MG63 (cell line): ENCODE data around the gene VWA5B1. TPM values are rescaled to one million over a fixed set of nuclear protein-coding genes. Genes with fewer than 3 reads are reported as not detected.

Source experiments
- DNase-seq: peaks from one replicate; pipeline ENCODE4 v3.0.0-alpha.2; 2020
- H3K27me3 ChIP-seq: fragments of 250-450 bp; sonication (Bioruptor Pico); 2 replicates; pipeline ENCODE4 v1.5.1; 2020; ENCODE audit warnings: mild to moderate bottlenecking, moderate library complexity
- H3K36me3 ChIP-seq: fragments of 250-450 bp; sonication (Bioruptor Pico); 2 replicates; pipeline ENCODE4 v1.5.1; 2020; ENCODE audit warnings: mild to moderate bottlenecking, moderate library complexity
- H3K4me3 ChIP-seq: fragments of 250-450 bp; sonication (Bioruptor Pico); 2 replicates; pipeline ENCODE4 v1.5.1; 2020; ENCODE audit warnings: mild to moderate bottlenecking, moderate library complexity
- H3K9me3 ChIP-seq: fragments of 250-450 bp; sonication (Bioruptor Pico); 2 replicates; pipeline ENCODE4 v1.5.1; 2020; ENCODE audit warnings: mild to moderate bottlenecking, moderate library complexity
- total RNA-seq: library from RNA; depleted of rRNA; stranded (reverse); fragments of >200 nt; shearing (Covaris generic); gene quantifications from 2 replicates; pipeline ENCODE4 v1.2.3, GENCODE V29; 2014; ENCODE audit warnings: low replicate concordance

VWA5B1 gene
- total RNA-seq, 1 experiment from 2014 or later, result not detected

DNA sequence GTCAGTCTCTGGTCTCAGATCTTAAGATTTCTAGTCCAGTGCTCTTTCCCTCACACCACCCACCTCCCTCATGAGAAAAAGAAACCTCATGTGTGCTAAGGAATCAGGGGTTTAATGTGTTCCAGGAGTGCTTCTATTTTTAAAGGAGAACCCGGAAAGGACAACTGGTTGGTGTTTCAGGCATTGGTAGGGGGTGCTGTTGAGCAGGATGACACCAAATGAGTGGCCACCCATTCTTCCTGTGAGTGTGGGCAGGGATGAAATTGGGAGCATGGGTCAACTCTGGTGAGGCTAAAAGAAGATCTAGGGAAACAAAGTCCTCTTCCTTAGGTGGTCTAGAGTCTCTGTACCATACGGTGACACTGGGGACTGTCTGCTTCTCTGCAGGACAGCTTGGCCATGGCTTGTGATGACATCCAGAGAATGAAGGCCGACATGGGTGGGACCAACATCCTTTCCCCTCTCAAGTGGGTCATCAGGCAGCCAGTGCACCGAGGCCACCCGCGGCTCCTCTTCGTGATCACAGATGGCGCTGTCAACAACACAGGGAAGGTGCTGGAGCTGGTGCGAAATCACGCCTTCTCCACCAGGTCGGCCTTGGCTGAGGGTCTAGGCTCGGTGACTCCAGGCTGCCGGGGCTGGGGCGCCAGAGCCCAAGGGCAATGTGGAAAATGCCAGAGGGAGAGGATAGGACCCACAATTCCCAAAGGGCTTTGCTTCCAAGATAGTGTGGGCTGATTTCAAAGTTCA, 39.3 kb downstream of the VWA5B1 start:
- H3K36me3 ChIP-seq, result no peaks in the 10 kb centered on the region
- no peaks in the 10 kb centered on the region for H3K9me3 ChIP-seq
- DNase-seq, result no peak
- H3K27me3 ChIP-seq, result no peaks in the 10 kb centered on the region
- no peak overlapping the region for H3K4me3 ChIP-seq

GRCh38 chr1:20334103-20334502, 43.4 kb downstream of the VWA5B1 start:
- Histone ChIP-seq H3K27me3 (no peaks in the 10 kb centered on the region), H3K9me3 (no peaks in the 10 kb centered on the region), H3K4me3 (no peak overlapping the region), H3K36me3 (no peaks in the 10 kb centered on the region)
- DNase-seq, result no peak

DNA sequence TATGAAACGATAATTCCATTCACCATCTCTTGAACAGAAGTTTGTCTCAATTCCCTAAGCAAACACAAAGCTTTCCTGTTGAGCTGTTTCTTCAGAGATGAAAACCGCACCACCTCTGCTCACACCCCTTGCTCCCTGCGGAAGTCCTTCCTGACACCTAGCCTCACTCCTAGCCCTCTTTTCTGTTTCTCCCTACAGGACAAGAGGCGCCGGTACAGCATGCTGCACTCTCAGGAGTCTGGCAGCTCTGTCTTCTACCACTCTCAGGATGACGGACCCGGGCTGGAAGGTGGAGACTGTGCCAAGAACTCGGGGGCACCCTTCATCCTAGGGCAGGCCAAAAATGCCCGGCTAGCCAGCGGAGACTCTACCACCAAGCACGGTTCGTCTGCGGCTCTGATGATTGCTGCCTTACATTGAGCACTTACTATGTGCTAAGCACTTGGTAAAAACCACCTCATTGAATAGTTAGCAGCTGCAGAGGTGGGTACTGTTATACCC, 45.5 kb downstream of the VWA5B1 start:
- Histone ChIP-seq H3K36me3 (no peaks in the 10 kb centered on the region), H3K9me3 (no peaks in the 10 kb centered on the region), H3K27me3 (no peaks in the 10 kb centered on the region), H3K4me3 (no peak overlapping the region)
- DNase-seq, result no peak

DNA sequence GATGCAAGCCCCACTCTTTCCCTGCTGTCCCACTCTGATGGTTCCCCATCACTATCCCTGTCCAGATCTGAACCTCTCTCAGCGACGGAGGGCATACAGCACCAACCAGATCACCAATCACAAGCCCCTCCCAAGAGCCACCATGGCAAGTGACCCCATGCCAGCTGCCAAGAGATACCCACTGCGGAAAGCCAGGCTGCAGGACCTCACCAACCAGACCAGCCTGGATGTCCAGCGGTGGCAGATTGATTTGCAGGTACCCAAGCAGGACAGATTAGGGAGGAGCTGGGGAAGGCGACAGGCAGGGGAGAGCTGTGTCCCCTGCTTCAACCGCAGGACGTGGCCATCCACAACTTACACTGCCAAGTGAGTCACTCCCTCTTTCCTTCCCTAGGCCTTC, 46.9 kb downstream of the VWA5B1 start:
- no peak for DNase-seq
- Histone ChIP-seq H3K9me3 (no peaks in the 10 kb centered on the region), H3K4me3 (no peak overlapping the region), H3K36me3 (no peaks in the 10 kb centered on the region), H3K27me3 (no peaks in the 10 kb centered on the region)

DNA sequence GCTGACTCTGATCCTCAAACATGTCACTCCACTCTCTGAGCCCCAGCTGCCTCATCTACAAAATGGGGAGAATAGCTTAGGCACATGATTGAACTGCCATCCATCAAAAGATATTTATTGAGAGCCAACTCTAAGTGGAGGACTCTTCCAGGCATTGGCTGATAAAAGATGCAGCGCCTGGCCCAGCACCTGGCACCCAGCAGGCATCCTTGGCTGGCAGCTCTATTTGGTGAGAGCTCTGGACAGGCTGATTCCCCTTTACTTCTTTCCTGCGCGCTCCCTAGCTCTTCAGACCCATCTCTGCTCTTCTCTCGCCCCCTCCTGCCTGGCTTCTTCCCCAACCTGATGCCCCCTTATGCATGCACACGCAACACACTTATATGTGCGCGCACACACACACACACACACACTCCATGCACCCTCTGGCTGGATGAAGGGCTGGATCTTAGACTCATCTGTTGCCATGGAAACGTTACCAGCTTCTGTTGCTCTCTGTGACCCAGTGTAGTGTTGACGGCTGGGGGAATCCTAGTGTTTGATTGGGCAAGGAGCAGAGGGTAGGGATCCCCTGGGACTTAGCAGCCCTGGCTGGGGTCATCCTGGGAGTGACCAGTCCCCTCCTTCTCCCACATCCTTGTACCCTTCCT, 49.3 kb downstream of the VWA5B1 start:
- Histone ChIP-seq H3K36me3 (no peaks in the 10 kb centered on the region), H3K9me3 (no peaks in the 10 kb centered on the region), H3K4me3 (no peak overlapping the region), H3K27me3 (no peaks in the 10 kb centered on the region)
- DNase-seq, result no peak

- Histone ChIP-seq H3K27me3 (no peaks in the 10 kb centered on the region), H3K9me3 (peaks cover 5% of the 10 kb centered on the region), H3K36me3 (no peaks in the 10 kb centered on the region), H3K4me3 (no peak overlapping the region)
- DNase-seq, result no peak
Measured at GRCh38 chr1:20342294-20343148, 51.8 kb downstream of the VWA5B1 start.

DNA sequence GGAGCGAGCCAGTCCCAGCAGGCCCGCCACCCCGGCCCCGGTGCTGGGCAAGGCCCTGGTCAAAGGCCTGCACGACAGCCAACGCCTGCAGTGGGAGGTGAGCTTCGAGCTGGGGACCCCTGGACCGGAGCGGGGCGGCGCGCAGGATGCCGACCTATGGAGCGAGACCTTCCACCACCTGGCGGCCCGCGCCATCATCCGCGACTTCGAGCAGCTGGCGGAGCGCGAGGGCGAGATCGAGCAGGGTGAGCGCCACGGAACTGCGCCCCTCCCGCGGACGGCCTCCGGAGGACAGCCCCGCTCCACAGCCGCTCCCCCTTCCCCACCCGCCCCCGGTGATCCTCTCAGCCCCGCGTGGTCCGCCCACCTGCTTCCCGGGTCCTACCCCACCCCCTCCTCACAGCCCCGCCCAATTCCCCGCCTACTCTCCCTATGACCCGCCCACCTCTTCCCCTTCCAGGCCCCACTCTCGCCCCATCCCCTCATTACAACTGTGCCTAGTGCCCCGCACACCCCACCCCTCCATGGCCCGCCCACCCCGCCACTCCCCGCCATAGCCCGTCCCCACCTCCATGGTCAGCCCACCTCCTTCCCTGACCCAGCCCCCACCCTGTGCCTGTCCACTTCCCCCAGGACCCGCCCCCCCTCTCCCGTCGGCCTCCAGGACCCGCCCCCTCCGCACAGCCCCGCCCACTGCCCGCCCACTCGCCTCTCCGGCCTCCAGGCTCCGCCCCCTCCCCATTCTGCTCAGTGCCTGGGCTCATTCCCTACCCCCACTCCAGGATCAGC, 52.7 kb downstream of the VWA5B1 start:
- Histone ChIP-seq H3K9me3 (peaks cover 5% of the 10 kb centered on the region), H3K4me3 (no peak overlapping the region), H3K27me3 (no peaks in the 10 kb centered on the region), H3K36me3 (no peaks in the 10 kb centered on the region)
- DNase-seq, result no peak

- Histone ChIP-seq H3K27me3 (no peaks in the 10 kb centered on the region), H3K4me3 (no peak overlapping the region), H3K36me3 (no peaks in the 10 kb centered on the region), H3K9me3 (peaks cover 5% of the 10 kb centered on the region)
- no peak for DNase-seq
Measured at GRCh38 chr1:20343938-20344302, 53.2 kb downstream of the VWA5B1 start.

- H3K27me3 ChIP-seq, result no peaks in the 10 kb centered on the region
- H3K4me3 ChIP-seq, result no peak overlapping the region
- H3K36me3 ChIP-seq, result no peaks in the 10 kb centered on the region
- H3K9me3 ChIP-seq, result peaks cover 5% of the 10 kb centered on the region
- no peak for DNase-seq
Measured at GRCh38 chr1:20344738-20345137, 54.1 kb downstream of the VWA5B1 start.

GRCh38 chr1:20345419-20345818, 54.7 kb downstream of the VWA5B1 start:
- no peak for DNase-seq
- H3K4me3 ChIP-seq, result no peak overlapping the region

GRCh38 chr1:20346433-20346832, 55.8 kb downstream of the VWA5B1 start:
- Histone ChIP-seq H3K36me3 (no peaks in the 10 kb centered on the region), H3K9me3 (peaks cover 5% of the 10 kb centered on the region), H3K27me3 (no peaks in the 10 kb centered on the region), H3K4me3 (no peak overlapping the region)
- no peak for DNase-seq

More at GRCh38 chr1:20345419-20345818, 54.7 kb downstream of the VWA5B1 start:
- H3K27me3 ChIP-seq, result no peaks in the 10 kb centered on the region
- H3K36me3 ChIP-seq, result no peaks in the 10 kb centered on the region
- peaks cover 5% of the 10 kb centered on the region for H3K9me3 ChIP-seq

DNA sequence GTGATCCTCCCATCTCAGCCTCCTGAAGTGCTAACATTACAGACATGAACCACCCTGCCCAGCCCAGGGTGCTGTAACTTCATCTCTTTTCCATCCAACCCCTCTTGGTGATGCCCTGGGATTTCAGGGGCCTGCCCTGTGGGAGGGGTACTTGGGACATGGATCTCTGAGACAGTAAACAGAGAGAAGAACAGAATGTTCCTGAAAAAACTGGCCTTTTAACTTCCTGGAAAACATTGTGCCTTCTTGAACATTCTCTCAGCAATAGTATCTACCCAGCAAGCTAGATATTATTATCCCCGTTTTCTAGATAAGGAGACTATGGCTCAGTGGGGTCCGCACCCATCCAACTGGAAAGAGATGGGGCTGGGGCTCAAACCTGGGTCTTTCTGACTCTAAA, 57.0 kb downstream of the VWA5B1 start:
- Histone ChIP-seq H3K9me3 (peaks cover 5% of the 10 kb centered on the region), H3K4me3 (no peak overlapping the region), H3K36me3 (no peaks in the 10 kb centered on the region)

DNA sequence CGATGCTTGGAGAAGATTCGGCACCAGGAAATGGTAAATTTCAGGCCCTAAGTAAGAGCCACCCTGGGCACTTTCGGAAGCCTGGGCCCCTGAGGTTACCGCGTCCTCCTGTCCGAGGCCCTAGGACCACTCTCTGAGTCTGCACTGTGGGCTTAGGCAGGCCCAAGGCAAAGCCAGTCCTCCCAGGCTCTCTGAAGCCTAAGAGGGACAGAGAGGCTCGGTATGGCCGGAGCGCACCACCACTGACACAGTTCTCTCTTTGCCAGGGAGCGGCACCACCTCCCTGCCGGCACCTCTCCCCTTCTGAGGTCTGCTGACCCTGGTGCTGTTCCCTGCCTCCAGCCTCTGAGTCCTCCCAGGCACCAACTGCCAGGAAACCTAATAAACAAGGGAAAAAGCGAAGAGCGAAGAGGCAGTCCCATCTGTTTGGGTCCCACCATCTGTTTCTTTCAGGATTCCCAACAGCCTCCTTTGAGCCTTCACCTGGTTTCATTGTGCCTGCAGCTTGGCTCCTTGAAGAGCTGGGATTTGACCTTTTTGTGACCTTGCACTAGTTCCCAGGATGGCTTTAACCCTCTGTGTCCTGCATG, 57.7 kb downstream of the VWA5B1 start:
- Histone ChIP-seq H3K9me3 (peaks cover 5% of the 10 kb centered on the region), H3K27me3 (no peaks in the 10 kb centered on the region; the same call in 1 of the 2 replicates), H3K36me3 (no peaks in the 10 kb centered on the region), H3K4me3 (no peak overlapping the region)
- DNase-seq, result no peak

More for the DNA sequence above, 57.0 kb downstream of the VWA5B1 start:
- no peaks in the 10 kb centered on the region for H3K27me3 ChIP-seq
- no peak for DNase-seq

GRCh38 chr1:20349561-20349960, 58.9 kb downstream of the VWA5B1 start:
- DNase-seq, result no peak
- H3K9me3 ChIP-seq, result peaks cover 5% of the 10 kb centered on the region
- H3K4me3 ChIP-seq, result no peak overlapping the region
- H3K36me3 ChIP-seq, result no peaks in the 10 kb centered on the region
- no peaks in the 10 kb centered on the region; the same call in 1 of the 2 replicates for H3K27me3 ChIP-seq

- H3K4me3 ChIP-seq, result no peak overlapping the region
Measured at GRCh38 chr1:20349971-20350370, 59.3 kb downstream of the VWA5B1 start.

DNA sequence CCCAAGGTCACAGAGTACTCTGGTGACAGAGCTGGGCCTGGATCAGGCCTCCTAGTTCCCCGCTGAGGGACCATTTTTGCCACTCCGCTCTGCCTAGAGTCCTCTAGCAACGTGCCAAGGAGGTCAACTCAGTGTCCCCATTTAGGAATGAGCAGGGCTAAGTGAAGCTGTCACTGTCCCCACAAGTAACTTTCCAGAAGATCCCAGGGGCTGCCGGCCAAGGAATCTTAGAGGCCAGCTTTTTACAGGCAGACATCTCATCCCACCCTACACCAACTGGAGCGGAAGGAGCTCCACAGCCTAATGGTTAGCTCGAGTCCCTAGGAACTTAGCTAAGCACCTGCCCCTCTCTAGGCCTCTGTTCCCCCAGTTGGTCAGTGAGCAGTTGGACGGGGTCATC, 59.7 kb downstream of the VWA5B1 start:
- no peak for DNase-seq
- Histone ChIP-seq H3K4me3 (no peak overlapping the region), H3K36me3 (no peaks in the 10 kb centered on the region), H3K9me3 (peaks cover 5% of the 10 kb centered on the region), H3K27me3 (no peaks in the 10 kb centered on the region; the same call in 1 of the 2 replicates)

More at GRCh38 chr1:20349971-20350370, 59.3 kb downstream of the VWA5B1 start:
- DNase-seq, result no peak
- H3K36me3 ChIP-seq, result no peaks in the 10 kb centered on the region
- no peaks in the 10 kb centered on the region; the same call in 1 of the 2 replicates for H3K27me3 ChIP-seq
- H3K9me3 ChIP-seq, result peaks cover 5% of the 10 kb centered on the region
